H1 (cell line): ENCODE measurements around the gene CABCOCO1. TPM values are rescaled to one million over a fixed set of nuclear protein-coding genes. Genes with fewer than 3 reads are reported as not detected.

ENCODE experiments used
- CHD7 ChIP-seq: fragments of 300-600 bp; sonication (generic); IDR thresholded peaks from 2 replicates; pipeline ENCODE4 v1.7.1; 2012; ENCODE audit warnings: low read length, moderate library complexity, mild to moderate bottlenecking, inconsistent platforms; ENCODE audit not compliant: insufficient replicate concordance
- MAFK ChIP-seq: IDR thresholded peaks from 2 replicates; pipeline ENCODE4 v1.6.1; 2012; ENCODE audit warnings: low read depth, mild to moderate bottlenecking, improper control_type of control experiment, low read length
- RBBP5 ChIP-seq: IDR thresholded peaks from 2 replicates; pipeline ENCODE4 v1.7.1; 2012; ENCODE audit warnings: low read depth, mild to moderate bottlenecking, inconsistent platforms, low read length, moderate library complexity, borderline replicate concordance
- polyA plus RNA-seq, 7 experiments: library from polyadenylated mRNA; depleted of rRNA in 3 of 7; stranded (reverse) in 5 of 7; unstranded in 2 of 7; fragments of >200 nt in 5 of 7; fragments of 200-250 nt in 2 of 7; gene quantifications; 1 replicate in 5 of 7; 2 replicates in 1 of 7; 4 replicates in 1 of 7; pipeline versions ENCODE4 v1.2.1 to v1.2.3, GENCODE V29; 2011 to 2013; ENCODE audit warnings: missing spikeins in 2 of 7, mixed read lengths in 2 of 7
- total RNA-seq: library from RNA; stranded (reverse); fragmentation: NEBNext Ultra II Directional; extraction: Animal tissue kit (Norgen Biotek cat#: 25700); gene quantifications from 2 replicates; pipeline ENCODE4 v1.2.1, GENCODE V29; 2021

The CABCOCO1 gene
- total and polyA plus RNA-seq, 2 of the 8 experiments (the other 6 are each of a cell fraction or from before 2014, with no cell fraction given): not detected

DNA sequence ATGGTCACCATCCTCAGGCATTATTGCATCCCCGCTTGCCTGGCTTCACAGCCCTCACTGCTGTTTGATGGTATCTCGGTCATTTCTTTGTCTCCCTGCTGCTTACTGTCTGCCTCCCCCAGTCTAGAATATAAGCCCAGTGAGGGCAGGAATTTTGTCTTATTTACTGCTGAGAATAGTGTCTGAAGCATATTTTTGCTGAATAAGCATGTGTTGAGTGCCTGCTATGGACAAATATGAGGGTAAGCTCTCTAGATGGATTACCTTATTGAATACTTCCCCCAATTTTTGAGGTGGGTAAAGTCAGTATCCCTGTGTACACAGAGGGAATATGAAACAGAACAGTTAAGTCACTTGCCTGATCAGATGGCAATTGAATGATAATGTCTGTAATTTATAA lies 36.5 kb upstream of the CABCOCO1 start (continued):
- TF ChIP-seq CHD7 (no peak), MAFK (no peak), RBBP5 (no peak)
